ENCODE data around the gene B3GALNT2.
"Not testable (repeated sequence)": the region's sequence is repeated elsewhere in the genome, so short reads cannot be mapped to it uniquely, and the experiment has no call there.

B3GALNT2 gene

DNA sequence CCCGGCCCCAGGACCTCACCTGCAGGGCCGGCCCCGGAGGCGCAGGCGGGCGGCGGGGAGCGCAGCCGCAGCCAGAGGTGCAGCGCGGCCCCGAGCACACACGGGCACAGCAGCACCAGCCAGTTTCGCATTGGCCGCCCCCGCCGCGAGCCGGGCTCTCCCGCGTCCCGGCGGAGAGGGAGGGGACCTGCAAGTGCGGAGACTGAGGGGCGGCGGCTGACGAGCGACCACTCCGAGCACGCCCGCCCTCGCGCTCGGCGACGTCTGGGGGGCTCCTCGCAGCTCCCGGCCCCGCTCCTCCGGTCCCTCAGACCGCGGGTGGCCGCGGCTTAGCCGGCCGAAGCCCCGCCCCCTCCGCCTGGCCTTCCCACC lies at the start of gene B3GALNT2:
TSS of gene B3GALNT2 (minus strand) at position 331 of the 372 bp plus-strand sequence. CDS start at position 131, 200 bp downstream.
- DNase-seq = no peak

DNA sequence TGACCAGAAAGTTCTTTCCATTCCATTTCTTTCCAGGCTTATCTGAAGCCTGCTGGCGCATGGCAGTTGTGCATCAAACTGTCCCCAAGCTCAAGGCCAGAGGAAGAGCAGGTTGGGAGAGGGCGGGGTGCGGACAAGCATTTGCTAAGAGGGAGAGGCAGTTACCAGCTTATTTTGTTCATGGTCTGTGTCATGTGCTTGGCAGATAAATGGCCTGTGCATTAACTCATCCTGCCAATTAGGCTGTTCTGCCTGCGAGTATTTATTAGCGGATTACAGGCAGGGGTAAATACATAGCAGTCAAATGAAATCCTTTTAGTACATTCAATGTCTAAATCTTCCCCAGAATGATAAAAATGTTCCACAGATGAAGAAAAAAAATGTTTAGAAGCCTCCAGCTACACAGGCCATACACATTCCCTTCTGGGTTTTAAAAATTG lies 48.9 kb upstream of the B3GALNT2 start:
- DNase-seq = no peak

DNA sequence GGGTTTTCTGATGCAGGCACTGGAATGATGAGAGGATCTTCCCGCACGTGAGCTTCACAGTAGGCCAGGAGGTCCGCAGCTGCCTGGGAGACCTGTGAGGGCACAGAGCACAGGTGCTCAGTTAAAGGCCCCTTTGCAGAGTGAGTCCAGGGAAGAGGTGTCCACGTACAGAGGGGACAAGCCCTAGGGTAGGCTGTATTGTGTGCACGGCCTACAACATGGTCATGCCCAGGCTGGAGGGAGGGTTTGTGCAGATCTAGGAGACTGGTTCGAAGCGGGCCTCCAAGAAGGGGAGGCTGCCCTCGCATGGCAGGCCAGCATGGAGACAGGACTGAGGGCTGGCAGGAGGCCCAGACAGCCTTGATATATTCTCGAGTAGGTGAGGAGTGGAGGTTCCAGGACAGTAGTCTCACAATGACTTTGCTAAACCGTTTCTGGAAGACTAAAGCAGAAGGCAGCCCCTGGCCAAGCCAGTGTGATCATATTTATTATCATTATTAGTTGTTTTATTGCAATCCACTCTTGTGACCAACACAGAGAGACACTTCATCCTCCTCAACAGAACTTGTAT lies 48.0 kb upstream of the B3GALNT2 start:
- DNase-seq = no peak

DNA sequence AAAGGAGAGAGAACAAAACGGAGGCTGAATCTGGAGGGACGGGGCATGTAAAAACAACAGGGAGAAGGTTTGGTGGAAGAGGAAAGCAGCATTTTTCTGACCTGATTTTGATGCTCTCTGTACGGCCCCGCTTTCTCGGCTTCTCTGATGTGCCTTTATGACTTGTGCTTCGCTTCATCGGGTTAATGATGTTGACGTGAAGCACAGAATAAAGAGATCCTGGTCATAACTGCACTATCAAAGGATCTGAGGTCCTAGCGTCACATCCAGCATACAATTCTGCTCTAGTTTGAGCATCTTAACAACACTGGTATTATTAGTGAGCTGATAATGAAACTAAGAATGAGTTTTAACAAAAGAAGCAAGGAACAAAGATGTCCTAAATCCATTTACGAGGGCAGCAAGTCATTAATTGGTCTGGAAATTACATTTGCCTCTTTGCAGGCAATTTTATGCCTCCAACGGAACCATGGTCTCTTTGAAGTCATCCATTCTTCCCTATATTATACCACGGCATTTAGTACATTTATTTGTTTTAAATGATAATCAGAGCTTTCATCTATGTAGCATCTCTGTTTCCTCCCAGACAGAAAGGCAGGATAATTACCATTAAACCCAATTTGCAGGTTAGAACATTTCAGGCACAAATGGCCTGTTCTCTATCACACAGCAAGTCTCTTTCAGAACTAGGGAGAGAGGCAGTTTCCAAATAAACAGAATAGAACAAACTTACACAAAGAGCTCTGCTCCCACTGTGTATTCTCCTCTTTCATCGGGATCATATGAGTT lies 45.3 kb upstream of the B3GALNT2 start:
- DNase-seq = no peak

DNA sequence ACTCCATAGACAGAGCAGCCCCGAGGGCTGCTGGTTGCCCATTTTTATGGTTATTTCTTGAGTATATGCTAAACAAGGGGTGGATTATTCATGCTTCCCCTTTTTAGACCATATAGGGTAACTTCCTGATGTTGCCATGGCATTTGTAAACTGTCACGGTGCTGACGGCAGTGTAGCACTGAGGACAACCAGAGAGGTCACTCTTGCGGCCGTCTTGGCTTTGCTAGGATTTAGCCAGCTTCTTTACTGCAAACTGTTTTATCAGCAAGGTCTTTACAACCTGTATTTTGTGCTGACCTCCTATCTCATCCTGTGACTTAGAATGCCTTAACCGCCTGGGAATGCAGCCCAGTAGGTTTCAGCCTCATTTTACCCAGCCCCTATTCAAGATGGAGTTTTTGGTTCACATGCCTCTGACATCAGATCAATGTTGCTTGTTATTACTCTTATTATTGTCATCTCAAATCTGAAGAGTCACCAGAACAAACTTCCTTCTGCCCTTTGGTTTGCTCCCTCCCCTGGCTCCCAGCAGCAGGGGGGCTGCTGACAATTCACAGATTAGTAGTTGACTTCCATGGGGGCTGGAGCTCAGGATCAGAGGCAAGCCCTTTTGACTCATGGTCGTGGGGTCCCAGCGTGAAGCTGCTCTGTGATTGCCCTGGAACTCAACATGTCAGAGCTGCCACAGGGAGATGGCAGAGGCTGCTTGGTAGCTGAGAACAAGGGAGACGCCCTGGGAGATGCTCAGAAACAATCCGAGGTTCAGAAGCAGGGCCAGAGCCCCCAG lies 42.3 kb upstream of the B3GALNT2 start:
- not testable (repeated sequence) for DNase-seq

DNA sequence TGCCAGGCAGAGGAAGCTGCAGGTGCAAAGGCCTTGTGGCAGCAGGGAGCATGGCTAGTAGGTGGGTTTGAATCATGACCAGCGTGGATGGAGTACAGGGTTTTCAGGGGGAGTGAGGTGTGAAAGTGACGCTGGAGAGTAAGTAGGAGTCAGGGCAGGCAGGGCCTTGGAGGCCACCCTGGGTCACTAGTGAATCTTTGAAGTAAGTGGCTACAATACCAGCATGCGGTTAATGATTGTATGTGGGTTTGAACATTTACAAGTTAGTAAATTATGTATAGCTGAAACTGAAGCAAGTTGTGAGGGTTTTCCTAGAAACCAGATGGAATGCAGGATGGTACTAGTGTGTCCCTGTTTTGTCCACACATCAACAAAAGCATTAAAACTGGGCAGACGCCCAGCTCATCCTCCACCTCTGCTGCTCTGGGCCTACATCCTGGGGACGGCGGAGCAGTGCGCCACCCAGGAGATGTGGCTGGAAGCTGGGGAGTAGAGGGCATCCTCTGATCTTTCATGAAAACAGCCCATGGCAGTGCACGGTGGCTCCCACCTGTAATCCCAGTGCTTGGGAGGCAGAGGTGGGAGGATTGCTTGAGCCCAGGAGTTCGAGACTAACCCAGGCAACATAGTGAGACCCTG lies 41.2 kb upstream of the B3GALNT2 start:
- DNase-seq = no peak

DNA sequence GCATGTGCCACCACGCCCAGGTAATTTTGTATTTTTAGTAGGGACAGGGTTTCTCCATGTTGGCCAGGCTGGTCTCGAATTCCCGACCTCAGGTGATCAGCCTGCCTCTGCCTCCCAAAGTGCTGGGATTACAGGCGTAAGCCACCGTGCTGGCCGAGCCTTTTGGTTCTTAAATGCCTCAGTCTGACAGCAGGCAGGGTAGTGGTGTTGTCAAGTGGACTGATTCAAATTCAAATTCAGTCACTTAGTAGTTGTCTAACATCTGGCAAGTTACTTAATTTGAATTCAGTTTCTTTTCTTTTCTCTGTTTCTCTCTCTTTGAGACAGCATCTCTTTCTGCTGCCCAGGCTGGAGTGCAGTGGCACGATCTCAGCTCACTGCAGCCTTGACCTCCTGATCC lies 38.6 kb upstream of the B3GALNT2 start:
- not testable (repeated sequence) for DNase-seq

DNA sequence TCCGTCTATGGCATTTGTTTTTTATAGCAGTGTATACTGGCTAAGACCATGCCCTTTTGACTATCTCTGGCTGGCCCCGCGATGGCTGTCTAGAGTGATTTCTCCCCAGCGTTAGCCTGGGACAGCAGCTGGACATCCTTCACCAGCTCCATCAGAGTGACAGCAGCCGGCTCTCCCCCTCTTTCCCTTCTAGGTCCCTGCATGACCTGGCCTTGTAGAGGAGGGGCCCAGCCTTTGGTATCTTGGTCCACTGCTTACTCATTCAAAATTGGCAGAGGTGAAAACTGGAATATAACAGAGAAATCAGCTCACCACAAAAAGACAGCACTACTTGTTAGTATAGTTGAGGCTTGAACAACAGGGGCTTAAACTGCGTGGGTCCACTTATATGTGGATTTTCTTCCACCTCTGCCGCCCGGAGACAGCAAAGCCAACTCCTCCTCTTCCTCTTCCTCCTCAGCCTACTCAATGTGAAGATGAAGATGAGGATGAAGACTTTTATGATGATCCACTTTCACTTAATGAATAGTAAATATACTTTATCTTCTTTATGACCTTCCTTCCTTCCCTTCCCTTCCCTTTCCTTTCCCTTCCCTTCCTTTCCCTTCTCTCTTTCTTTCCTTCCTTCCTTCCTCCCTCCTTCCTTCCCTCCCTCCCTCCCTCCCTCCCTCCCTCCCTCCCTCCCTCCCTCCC lies 29.4 kb upstream of the B3GALNT2 start:
- DNase-seq = no peak

DNA sequence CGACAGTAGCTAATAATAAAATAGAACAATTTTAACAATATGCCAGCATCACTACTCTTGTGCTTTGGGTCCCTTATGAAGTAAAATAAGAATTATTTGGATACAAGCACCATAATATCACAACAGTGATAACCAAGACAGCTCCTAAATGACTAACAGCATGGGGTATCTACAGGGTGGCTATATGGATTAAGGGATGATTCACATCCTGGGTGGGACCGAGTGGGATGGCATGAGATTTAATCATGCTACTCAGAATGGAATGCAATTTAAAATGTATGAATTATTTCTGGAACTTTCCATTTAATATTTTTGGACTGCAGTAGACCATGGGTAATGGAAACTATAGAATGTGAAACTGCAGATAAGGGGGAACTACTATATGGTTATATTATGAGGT lies 28.1 kb upstream of the B3GALNT2 start:
- DNase-seq = peak; percentile 76

DNA sequence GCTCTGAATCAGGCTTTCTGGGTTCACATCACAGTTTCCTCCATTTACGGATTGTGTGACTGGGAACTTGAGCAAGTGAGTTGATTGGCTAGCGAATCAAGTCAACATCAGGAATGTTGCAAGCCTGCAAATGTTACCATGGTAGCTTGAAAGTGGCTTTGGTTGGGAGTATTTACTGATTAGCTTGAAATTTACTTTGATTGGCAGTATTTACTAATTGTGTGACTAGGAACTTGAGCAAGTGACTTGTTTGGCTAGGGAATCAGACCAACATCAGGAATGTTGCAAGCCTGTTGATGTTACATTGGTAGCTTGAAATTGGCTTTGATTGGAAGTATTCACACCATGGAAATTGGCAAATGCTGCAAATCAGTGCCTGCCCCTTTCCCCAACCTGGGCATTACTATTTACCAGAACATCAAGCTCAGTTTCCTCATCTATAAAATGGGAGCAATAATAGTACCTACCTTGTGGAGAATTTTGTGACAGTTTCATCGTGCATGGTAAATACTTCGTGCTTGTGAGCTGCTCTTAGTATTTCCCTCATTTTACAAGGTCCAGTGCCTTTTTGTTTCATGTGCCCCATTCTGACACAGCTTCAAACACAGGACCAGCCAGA lies 23.1 kb upstream of the B3GALNT2 start:
- DNase-seq = no peak

DNA sequence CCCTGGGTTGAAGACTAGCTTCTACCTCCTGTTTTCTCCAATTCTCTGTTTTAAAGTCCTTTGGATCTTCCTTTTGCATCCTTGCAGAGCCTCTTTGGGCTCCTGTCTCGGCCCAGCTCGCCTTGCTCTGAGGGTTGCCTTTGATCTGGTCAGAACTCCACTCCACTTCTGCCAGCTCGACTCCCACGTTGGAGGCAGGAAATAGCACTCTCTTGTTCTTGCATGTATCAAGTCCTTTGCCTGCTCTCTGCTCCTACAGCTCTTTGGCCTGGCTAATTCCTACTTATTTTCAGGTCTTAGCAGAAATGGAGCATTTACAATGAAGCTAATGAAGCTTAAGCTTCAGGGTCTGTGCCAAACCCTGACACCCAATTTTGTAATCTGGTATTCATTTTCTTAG lies 21.1 kb upstream of the B3GALNT2 start:
- no peak for DNase-seq

DNA sequence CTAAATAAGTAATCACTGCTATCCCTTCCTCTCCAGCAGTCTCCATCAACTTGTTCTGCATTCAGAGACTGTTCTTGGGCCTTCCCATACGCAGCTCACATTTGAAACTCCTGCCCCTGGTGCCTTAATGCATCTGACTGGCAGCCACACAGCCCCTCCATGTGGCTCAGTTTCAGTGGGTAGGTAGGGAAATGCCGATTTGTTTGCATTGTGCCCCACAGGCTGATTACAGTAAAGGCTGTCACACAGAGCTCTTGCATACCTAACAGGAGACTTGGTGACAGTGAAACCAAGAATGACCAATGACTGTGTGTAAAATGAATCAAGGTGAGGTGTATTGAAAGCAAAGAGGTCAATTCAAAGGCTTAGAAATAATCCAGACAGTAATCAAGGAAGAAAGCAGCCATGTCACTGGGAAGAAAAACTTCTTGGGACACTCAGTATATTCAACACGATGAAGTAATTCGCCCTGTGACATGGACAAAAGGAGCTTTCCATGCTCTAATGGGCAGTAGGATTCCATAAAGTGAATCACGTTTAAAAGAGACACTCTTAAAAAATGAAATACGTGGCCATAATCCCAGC lies 12.7 kb upstream of the B3GALNT2 start:
- DNase-seq = no peak

DNA sequence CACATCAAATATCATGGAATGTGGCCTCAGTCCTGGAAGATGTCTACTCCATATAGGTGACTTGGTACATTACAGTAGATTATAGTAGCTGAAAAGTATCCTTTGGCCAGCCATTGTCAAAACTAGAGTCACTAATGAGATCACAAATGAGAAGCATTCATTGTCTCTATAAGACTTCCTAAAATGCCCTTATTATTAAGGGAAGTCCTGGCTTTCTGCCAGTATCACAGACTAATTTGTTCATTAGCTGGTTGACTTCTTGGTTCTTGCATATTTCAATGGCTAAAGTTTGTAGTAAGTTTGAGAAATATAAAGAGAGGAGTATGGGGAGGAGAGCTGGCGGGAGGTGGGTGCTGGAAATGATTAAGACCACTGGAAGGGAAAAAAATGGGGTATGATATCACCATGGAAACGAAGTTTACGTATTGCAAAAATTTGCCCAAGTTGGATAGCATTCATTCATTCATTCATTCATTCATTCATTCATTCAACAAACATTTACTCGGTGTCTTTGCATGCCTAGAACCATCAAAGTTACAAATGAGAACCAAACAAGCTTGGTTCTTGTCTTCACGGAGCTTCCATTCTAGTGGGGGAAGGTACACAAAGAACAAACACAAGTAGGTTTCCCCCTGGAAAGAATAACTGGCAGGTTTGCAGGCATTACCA lies 11.7 kb upstream of the B3GALNT2 start:
- DNase-seq = no peak

DNA sequence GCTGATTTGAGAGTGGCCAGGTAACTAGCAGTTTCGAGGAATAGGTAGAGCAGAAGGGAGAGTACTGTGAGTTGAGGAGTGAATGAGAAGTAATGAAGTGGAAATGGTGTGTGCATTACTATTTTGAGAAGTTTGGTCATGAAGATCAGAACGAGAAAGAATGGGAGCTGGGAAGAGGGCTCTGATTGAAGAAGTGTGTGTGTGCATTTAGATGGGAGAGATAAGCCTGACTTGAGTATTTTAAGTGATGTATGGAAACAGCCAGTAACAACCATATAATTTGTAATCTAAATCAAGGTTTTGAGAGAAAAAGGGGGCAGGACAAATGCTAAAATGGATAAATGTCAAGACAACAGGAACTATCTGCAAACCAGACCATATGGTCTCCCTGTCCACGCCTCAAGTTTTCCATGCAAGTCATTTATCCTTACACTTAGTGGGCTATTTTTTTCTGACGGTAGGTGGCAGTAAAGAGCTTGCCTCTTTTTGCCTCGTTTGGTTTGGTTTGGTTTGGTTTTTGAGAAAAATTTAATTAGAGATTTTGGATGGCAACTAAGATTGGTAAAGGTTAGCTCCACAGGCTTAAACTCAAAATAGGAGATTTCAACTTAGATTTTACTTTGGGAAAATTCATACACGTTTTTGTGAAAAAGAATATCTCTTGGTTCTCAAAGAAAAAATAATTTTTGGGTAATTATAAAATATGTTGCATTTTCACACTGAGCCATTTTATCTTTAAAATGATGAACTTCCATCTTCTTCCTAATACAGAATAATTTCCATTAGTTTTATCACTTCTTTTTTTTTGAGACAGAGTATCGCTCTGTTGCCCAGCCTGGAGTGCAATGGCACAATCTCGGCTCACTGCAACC lies 9.5 kb upstream of the B3GALNT2 start:
- peak; percentile 73 for DNase-seq

DNA sequence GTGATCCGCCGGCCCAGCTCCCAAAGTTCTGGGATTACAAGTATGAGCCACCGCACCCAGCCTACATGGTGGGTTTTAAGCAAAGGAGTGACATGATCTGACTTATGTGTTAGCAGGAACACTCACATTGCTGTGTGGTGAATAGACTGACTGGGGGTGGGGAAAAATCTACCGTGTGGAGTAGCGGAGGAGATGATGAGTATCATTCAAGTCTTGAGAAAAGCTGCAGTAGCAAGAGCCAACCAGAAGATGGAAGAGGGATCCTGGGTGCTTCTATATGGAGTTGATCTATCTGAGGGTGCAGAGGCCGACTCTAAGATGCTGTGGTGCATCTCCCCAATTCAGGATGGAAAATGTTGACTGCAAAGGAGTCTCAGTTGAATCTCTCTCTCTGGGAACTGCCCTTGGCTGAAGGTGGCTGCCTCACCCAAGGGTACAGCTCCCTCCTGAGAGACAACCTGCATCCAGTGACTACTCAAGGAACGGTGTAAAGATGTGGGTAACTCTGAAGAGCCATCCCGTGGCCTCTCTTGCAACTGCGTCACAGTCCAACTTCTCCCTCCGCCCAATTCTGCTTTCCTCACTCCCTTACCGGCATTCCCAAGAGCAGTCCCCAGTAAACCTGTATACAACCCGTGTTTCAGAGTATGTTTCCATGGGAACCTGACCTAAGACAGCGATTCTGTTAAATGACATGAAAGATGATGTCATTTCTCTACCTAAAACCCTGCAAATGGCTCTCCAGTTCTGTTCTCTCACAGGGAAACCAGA lies 7.4 kb upstream of the B3GALNT2 start:
- DNase-seq = peak; percentile 81

DNA sequence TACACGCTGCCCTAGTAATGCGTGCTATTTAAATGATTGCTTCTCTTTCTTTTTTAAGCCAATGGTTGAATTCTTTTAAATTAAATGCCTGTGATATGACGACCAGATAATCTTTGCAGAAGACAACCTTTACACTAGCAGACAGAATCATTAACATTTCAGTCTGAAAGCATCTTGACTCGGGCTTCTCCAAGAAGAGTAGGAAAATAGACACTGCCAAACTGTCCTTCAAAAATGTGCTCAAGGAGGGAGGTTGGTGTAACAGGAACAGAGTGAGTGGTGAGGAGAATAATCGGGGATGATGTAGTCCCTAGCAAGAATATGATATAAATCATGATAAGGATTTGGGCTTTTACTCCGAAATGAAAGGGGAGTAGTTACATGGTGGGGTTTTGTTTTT lies 6.6 kb upstream of the B3GALNT2 start:
- no peak for DNase-seq

DNA sequence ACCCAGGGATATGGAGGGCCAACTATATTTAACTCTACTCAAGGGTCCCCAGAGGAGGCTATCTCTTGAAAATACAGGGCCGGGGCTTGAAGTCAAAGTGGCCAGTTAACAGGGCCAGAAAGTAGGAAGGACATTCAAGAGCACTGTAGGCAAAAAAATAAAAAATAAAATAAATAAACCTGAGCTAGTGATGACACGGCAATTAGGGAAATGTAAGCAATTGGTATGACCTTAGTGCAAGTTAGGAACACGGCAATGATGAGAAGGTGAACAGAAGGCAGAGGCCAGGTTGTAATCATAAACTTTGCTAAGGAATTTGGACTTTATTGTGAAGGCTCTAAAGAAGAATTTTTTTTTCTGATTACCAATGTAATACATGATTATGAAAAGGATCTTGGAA lies 3.4 kb upstream of the B3GALNT2 start:
- no peak for DNase-seq

DNA sequence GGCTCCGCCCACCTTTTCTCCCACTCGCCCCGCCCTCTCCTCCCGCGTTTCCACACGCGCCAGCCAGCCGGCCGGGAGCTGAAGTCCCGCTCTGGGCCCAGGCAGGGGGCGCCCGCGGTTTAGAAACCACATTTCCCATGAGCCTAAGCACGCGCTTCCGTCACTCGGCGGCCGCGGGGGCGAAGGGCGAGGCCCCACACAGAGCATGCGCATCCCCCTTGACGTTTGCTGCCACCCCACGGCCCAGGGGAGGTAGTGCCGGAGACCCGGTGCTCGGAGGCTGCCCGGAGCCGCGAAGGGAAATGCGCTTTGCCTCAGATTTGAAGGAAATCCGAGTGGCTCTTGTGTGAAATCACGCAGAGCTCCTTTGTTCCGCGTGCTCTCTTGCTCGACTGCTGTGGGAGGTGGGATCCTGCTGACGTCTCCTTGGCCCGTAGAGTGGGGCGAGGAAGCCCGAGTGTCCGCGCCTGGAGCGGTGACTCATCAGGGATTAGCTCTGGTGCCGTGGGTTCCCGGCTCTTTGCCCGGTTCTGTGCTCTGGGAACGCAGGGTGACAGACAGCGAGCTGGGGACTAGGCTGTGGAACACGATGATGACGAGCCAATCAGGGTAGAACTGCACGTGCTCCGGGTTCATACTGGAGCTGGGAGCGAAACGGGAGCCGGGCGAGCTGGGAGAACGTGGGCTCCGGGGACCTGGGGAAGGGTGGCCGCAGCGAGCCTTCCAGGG lies 406 bp upstream of the B3GALNT2 start:
- peak; percentile 99 for DNase-seq

Measured in fibroblast of skin of right biceps (primary cell).